ENCODE data around the gene MORC1. TPM values are rescaled to one million over a fixed set of nuclear protein-coding genes. Genes with fewer than 3 reads are reported as not detected.

Gene MORC1
- polyA plus RNA-seq, 1 donor from 2014 or later: not detected

- TF ChIP-seq TAF1 (IDR thresholded peaks at IDR 0.05; ENCODE audit: low read depth): no peak
- TF ChIP-seq CTCF (IDR thresholded peaks at IDR 0.05; ENCODE audit: poor library complexity, severe bottlenecking): no peak
- peak; percentile 44 for TF ChIP-seq POLR2AphosphoS5 (IDR thresholded peaks at IDR 0.05)
- TF ChIP-seq EP300 (conservative IDR thresholded peaks at IDR 0.05; ENCODE audit: poor library complexity, severe bottlenecking): peak; percentile 55
- no peak for TF ChIP-seq MXI1 (conservative IDR thresholded peaks at IDR 0.05; ENCODE audit: poor library complexity, severe bottlenecking)
- Histone ChIP-seq H3K36me3 (ENCODE audit: insufficient read depth, low read length) (no peaks in the 10 kb centered on the region), H3K9me2 (ENCODE audit: insufficient read depth, low read length) (no peaks in the 10 kb centered on the region), H3K79me2 (replicated peaks; ENCODE audit: insufficient read depth, low read length) (no peaks in the 10 kb centered on the region), H3K4me3 (ENCODE audit: low read length) (no peak overlapping the region), H2AFZ (ENCODE audit: low read depth, low read length) (no peak overlapping the region), H3K4me2 (ENCODE audit: low read length) (no peak overlapping the region), H3K27ac (ENCODE audit: low read length) (no peak overlapping the region), H3K27me3 (ENCODE audit: insufficient read depth, low read depth, low read length) (no peaks in the 10 kb centered on the region), H3K9me3 (ENCODE audit: low read length) (no peaks in the 10 kb centered on the region), H3K9ac (ENCODE audit: low read length) (no peak overlapping the region), H4K20me1 (ENCODE audit: insufficient read depth) (no peaks in the 10 kb centered on the region), H3F3A (ENCODE audit: insufficient read depth, low read length, poor library complexity, severe bottlenecking) (no peaks in the 10 kb centered on the region)
These were observed 45.7 kb downstream of the MORC1 start for GRCh38 chr3:109072194-109072593.

- no peaks in the 10 kb centered on the region for H3K27me3 ChIP-seq (ENCODE audit: insufficient read depth, low read depth, low read length)
- TF ChIP-seq TAF1 (IDR thresholded peaks at IDR 0.05; ENCODE audit: low read depth) (no peak), RAD21 (conservative IDR thresholded peaks at IDR 0.05) (no peak)
- H2AFZ ChIP-seq (ENCODE audit: low read depth, low read length): no peak overlapping the region
- H3K9me2 ChIP-seq (ENCODE audit: insufficient read depth, low read length): no peaks in the 10 kb centered on the region
- H3K79me2 ChIP-seq (replicated peaks; ENCODE audit: insufficient read depth, low read length): no peaks in the 10 kb centered on the region
- no peak overlapping the region for H3K27ac ChIP-seq (ENCODE audit: low read length)
- H3K36me3 ChIP-seq (ENCODE audit: insufficient read depth, low read length): no peaks in the 10 kb centered on the region
- no peaks in the 10 kb centered on the region for H4K20me1 ChIP-seq (ENCODE audit: insufficient read depth)
- H3K4me3 ChIP-seq (ENCODE audit: low read length): no peak overlapping the region
- no peak overlapping the region for H3K4me2 ChIP-seq (ENCODE audit: low read length)
- H3K9ac ChIP-seq (ENCODE audit: low read length): no peak overlapping the region
- H3K9me3 ChIP-seq (ENCODE audit: low read length): no peaks in the 10 kb centered on the region
- H3F3A ChIP-seq (ENCODE audit: insufficient read depth, low read length, poor library complexity, severe bottlenecking): no peaks in the 10 kb centered on the region
These were observed 46.4 kb downstream of the MORC1 start for GRCh38 chr3:109071350-109072142.

GRCh38 chr3:109070211-109070610 is 47.7 kb downstream of the MORC1 start:
- Histone ChIP-seq H3K9ac (ENCODE audit: low read length) (no peak overlapping the region), H2AFZ (ENCODE audit: low read depth, low read length) (no peak overlapping the region), H3K4me3 (ENCODE audit: low read length) (no peak overlapping the region), H3K79me2 (replicated peaks; ENCODE audit: insufficient read depth, low read length) (no peaks in the 10 kb centered on the region), H3K36me3 (ENCODE audit: insufficient read depth, low read length) (no peaks in the 10 kb centered on the region), H3K9me2 (ENCODE audit: insufficient read depth, low read length) (no peaks in the 10 kb centered on the region), H3K27me3 (ENCODE audit: insufficient read depth, low read depth, low read length) (no peaks in the 10 kb centered on the region), H3F3A (ENCODE audit: insufficient read depth, low read length, poor library complexity, severe bottlenecking) (no peaks in the 10 kb centered on the region), H3K4me2 (ENCODE audit: low read length) (no peak overlapping the region), H3K27ac (ENCODE audit: low read length) (no peak overlapping the region), H4K20me1 (ENCODE audit: insufficient read depth) (no peaks in the 10 kb centered on the region), H3K9me3 (ENCODE audit: low read length) (no peaks in the 10 kb centered on the region)
- TF ChIP-seq MXI1 (conservative IDR thresholded peaks at IDR 0.05; ENCODE audit: poor library complexity, severe bottlenecking): no peak
- no peak for TF ChIP-seq TAF1 (IDR thresholded peaks at IDR 0.05; ENCODE audit: low read depth)
- no peak for TF ChIP-seq RAD21 (conservative IDR thresholded peaks at IDR 0.05)
- TF ChIP-seq EP300 (conservative IDR thresholded peaks at IDR 0.05; ENCODE audit: poor library complexity, severe bottlenecking): no peak
- TF ChIP-seq REST (IDR thresholded peaks at IDR 0.05; ENCODE audit: borderline replicate concordance): no peak
- TF ChIP-seq SMC3 (conservative IDR thresholded peaks at IDR 0.05; ENCODE audit: poor library complexity): no peak
- no peak for TF ChIP-seq EZH2 (IDR thresholded peaks at IDR 0.05; ENCODE audit: borderline replicate concordance, insufficient read depth, low read length, poor library complexity, severe bottlenecking)
- TF ChIP-seq CTCF (IDR thresholded peaks at IDR 0.05; ENCODE audit: poor library complexity, severe bottlenecking): no peak
- TF ChIP-seq POLR2AphosphoS5 (IDR thresholded peaks at IDR 0.05): no peak
